T-cell (primary cell): ENCODE data around the gene TMEM187. TPM values are rescaled to one million over a fixed set of nuclear protein-coding genes. Genes with fewer than 3 reads are reported as not detected.
"Not testable (repeated sequence)": the region's sequence is repeated elsewhere in the genome, so short reads cannot be mapped to it uniquely, and the experiment has no call there.

Experiments used
- ATAC-seq, 4 experiments: fragments of 200-7000 bp in 3 of 4; fragments of 150-1000 bp in 1 of 4; cut with Tn5 transposase; replicated peaks in 1 of 4; 1 replicate in 3 of 4; 2 replicates in 1 of 4; pipeline ENCODE4 v1.10.0; 2021; ENCODE audit warnings: moderate library complexity in 3 of 4, mild to moderate bottlenecking in 2 of 4, moderate number of reproducible peaks in 1 of 4
- CTCF ChIA-PET, 2 donors: fragments of 300-600 bp; sonication (Branson Sonifier 250); formaldehyde crosslinking; loops; one replicate each; lab custom pipeline; 2022; ENCODE audit warnings: antibody characterized with exemption in 2 of 2; lab: Charles Lee
- POLR2A ChIA-PET, 2 donors: fragments of 300-600 bp; sonication (Branson Sonifier 250); formaldehyde crosslinking; loops; one replicate each; lab custom pipeline; 2022; ENCODE audit warnings: antibody characterized with exemption in 2 of 2; lab: Charles Lee
- DNase-seq, 35 experiments: peaks; one replicate each; pipeline versions ENCODE4 v3.0.0 to v3.0.0-alpha.2; 2013 to 2023
- H3K27ac ChIP-seq: one replicate; pipeline ENCODE4 v1.5.1; 2013; ENCODE audit warnings: low read length
- H3K27me3 ChIP-seq, 2 experiments: replicated peaks in 1 of 2; 1 replicate in 1 of 2; 2 replicates in 1 of 2; pipeline versions ENCODE4 v1.6.1 to v1.7.0; 2013; ENCODE audit warnings: low read length in 1 of 2, mixed read lengths in 1 of 2; ENCODE audit not compliant: control insufficient read depth in 2 of 2, insufficient read depth in 2 of 2; ENCODE audit errors: extremely low read depth in 1 of 2
- H3K36me3 ChIP-seq, 2 donors: 1 replicate in 1 of 2; 2 replicates in 1 of 2; pipeline versions ENCODE4 v1.6.1 to v1.7.0; 2013; ENCODE audit warnings: low read length in 1 of 2; ENCODE audit not compliant: control insufficient read depth in 2 of 2, insufficient read depth in 1 of 2; ENCODE audit errors: extremely low read depth in 1 of 2
- H3K4me1 ChIP-seq, 2 experiments: 1 replicate in 1 of 2; 2 replicates in 1 of 2; pipeline versions ENCODE4 v1.6.1 to v1.7.0; 2013; ENCODE audit warnings: low read length in 2 of 2, mixed read lengths in 1 of 2; ENCODE audit not compliant: insufficient read depth in 2 of 2, control insufficient read depth in 1 of 2; ENCODE audit errors: extremely low read depth in 1 of 2
- H3K4me3 ChIP-seq, 2 donors: 1 replicate in 1 of 2; 2 replicates in 1 of 2; pipeline versions ENCODE4 v1.5.1 to v1.7.0; 2013; ENCODE audit warnings: mild to moderate bottlenecking in 2 of 2, low read length in 1 of 2, moderate library complexity in 1 of 2; ENCODE audit not compliant: control insufficient read depth in 1 of 2; ENCODE audit errors: extremely low read depth in 1 of 2
- H3K9me3 ChIP-seq: 2 replicates; pipeline ENCODE4 v1.7.0; 2013
- H3K27ac Mint-ChIP-seq, 2 donors: one replicate each; pipeline ENCODE4 v1.8.0; 2020 to 2021; ENCODE audit warnings: mild to moderate bottlenecking in 2 of 2, mixed read lengths in 2 of 2
- H3K27me3 Mint-ChIP-seq, 2 donors: one replicate each; pipeline ENCODE4 v1.8.0; 2021 to 2022; ENCODE audit warnings: mixed read lengths in 2 of 2
- H3K36me3 Mint-ChIP-seq: one replicate; pipeline ENCODE4 v1.8.0; 2021; ENCODE audit warnings: mixed read lengths
- H3K4me1 Mint-ChIP-seq, 3 donors: one replicate each; pipeline ENCODE4 v1.8.0; 2020 to 2022; ENCODE audit warnings: mixed read lengths in 3 of 3, mild to moderate bottlenecking in 1 of 3
- H3K4me3 Mint-ChIP-seq, 3 donors: one replicate each; pipeline ENCODE4 v1.8.0; 2020 to 2022; ENCODE audit warnings: mild to moderate bottlenecking in 3 of 3, mixed read lengths in 3 of 3, moderate library complexity in 3 of 3
- H3K9me3 Mint-ChIP-seq, 3 donors: one replicate each; pipeline ENCODE4 v1.8.0; 2020 to 2022; ENCODE audit warnings: mixed read lengths in 3 of 3
- WGBS: methylation state at CpG from one replicate; pipeline ENCODE4 v1.1.5; 2013; ENCODE audit warnings: missing lambda C conversion rate; ENCODE audit not compliant: insufficient coverage; 5-methylcytosine and 5-hydroxymethylcytosine counted together
- total RNA-seq, 35 experiments: library from RNA in 6 of 35; stranded (reverse) in 6 of 35; fragments of 120-200 nt in 1 of 35; gene quantifications; one replicate each; pipeline versions ENCODE4 v1.2.1 to v1.2.4 and lab custom pipeline; 2013 to 2026

Gene TMEM187
- total RNA-seq, 5 donors from 2014 or later (not counting 1 experiment from before 2014, with no cell fraction given), result 4.0 to 16.9 (median 14.1) TPM

- Histone ChIP-seq H3K36me3 (no peaks in the 10 kb centered on the region), H3K27me3 (no peaks in the 10 kb centered on the region), H3K27ac (peak overlapping the region; percentile 72), H3K4me1 (peaks cover 0 to 22% of the 10 kb centered on the region in 2 experiments), H3K4me3 (no peak overlapping the region), H3K9me3 (no peaks in the 10 kb centered on the region)
- Mint-ChIP-seq H3K27ac (peak overlapping the region; percentile 88 to 89), H3K4me1 (peaks cover 23 to 25% (median 23%) of the 10 kb centered on the region in 3 donors), H3K9me3 (no peaks in the 10 kb centered on the region), H3K4me3 (peak overlapping the region in 2 of 3 donors; percentile 9 to 88), H3K36me3 (no peaks in the 10 kb centered on the region), H3K27me3 (no peaks in the 10 kb centered on the region)
- ChIA-PET CTCF (interaction anchor here in 1 of 2 donors (0.6 kb wide), 1 partner anchor 25 kb away, joined by 3 read pairs; no protein-coding TSS in a partner anchor), POLR2A (no interaction called here)
- 39% methylated on average over 3 of the region's 3 CpGs for WGBS
- no peak for DNase-seq
- no peak for ATAC-seq
Measured at GRCh38 chrX:153974726-153975286, 2.3 kb downstream of the TMEM187 start.

- H3K36me3 ChIP-seq, H3K27me3 Mint-ChIP-seq, H3K27me3 ChIP-seq, H3K9me3 Mint-ChIP-seq, H3K36me3 Mint-ChIP-seq, H3K4me3 ChIP-seq, H3K9me3 ChIP-seq: not testable (repeated sequence)
- DNase-seq (peak in 1 of 35 experiments; percentile 44), ATAC-seq (peak; percentile 42 to 58 (median 46))
- ChIA-PET CTCF (interaction anchor here in 1 of 2 donors (1.3 kb wide), 1 partner anchor 9 kb away, joined by 4 read pairs; the partner anchor contains the start of gene HCFC1), POLR2A (interaction anchor here in 1 of 2 donors (0.5 kb wide), 1 partner anchor 88 kb away, joined by 12 read pairs; no protein-coding TSS in a partner anchor)
- peaks cover 17 to 55% of the 10 kb centered on the region in 2 experiments for H3K4me1 ChIP-seq
- H3K4me1 Mint-ChIP-seq, result peaks cover 40 to 54% (median 47%) of the 10 kb centered on the region in 3 donors
- peak overlapping the region; percentile 93 to 98 for H3K27ac Mint-ChIP-seq
- H3K4me3 Mint-ChIP-seq, result peak overlapping the region; percentile 58 to 77 (median 74)
- WGBS, result 0% methylated on average over 2 of the region's 10 CpGs
- H3K27ac ChIP-seq, result peak overlapping the region; percentile 93
Measured at GRCh38 chrX:153980394-153980793, 7.8 kb downstream of the TMEM187 start.

GRCh38 chrX:153981231-153981630, 8.7 kb downstream of the TMEM187 start:
- no peaks in the 10 kb centered on the region for H3K9me3 ChIP-seq
- peak overlapping the region; percentile 25 for H3K4me3 ChIP-seq
- CTCF ChIA-PET, result interaction anchor here (0.7 to 1.3 kb wide), 3 partner anchors 10 to 12 kb away, joined by 4 to 5 read pairs (median 4); partner anchors contain the start of gene HCFC1 (in 1 of the 2)
- DNase-seq (no peak), ATAC-seq (peak in 1 of 4 experiments; percentile 4)
- WGBS, result no CpG with 5 or more reads among the region's 7 CpGs
- no peaks in the 10 kb centered on the region for H3K27me3 ChIP-seq
- peaks cover 34 to 53% (median 45%) of the 10 kb centered on the region in 3 donors for H3K4me1 Mint-ChIP-seq
- peaks cover 17 to 63% of the 10 kb centered on the region in 2 experiments for H3K4me1 ChIP-seq
- POLR2A ChIA-PET, result interaction anchor here (0.6 to 0.7 kb wide), 3 partner anchors 24 to 345 kb away, joined by 4 to 10 read pairs (median 6); no protein-coding TSS in a partner anchor
- H3K36me3 Mint-ChIP-seq, result no peaks in the 10 kb centered on the region
- H3K36me3 ChIP-seq, result no peaks in the 10 kb centered on the region
- H3K4me3 Mint-ChIP-seq, result peak overlapping the region; percentile 74 to 77 (median 75)
- H3K27ac ChIP-seq, result peak overlapping the region; percentile 93
- peak overlapping the region; percentile 95 to 98 for H3K27ac Mint-ChIP-seq
- H3K27me3 Mint-ChIP-seq, result peaks cover 0 to 3% of the 10 kb centered on the region in 2 donors
- no peaks in the 10 kb centered on the region for H3K9me3 Mint-ChIP-seq

- Histone ChIP-seq H3K36me3 (no peaks in the 10 kb centered on the region), H3K27me3 (no peaks in the 10 kb centered on the region), H3K4me3 (peak overlapping the region in 1 of 2 donors; percentile 25), H3K27ac (peak overlapping the region; percentile 93), H3K4me1 (peaks cover 17 to 70% of the 10 kb centered on the region in 2 experiments), H3K9me3 (no peaks in the 10 kb centered on the region)
- ChIA-PET POLR2A (no interaction called here), CTCF (interaction anchor here (1.0 to 1.3 kb wide), 2 partner anchors 10 to 13 kb away, joined by 4 to 5 read pairs; partner anchors contain the start of gene HCFC1 (in 1 of the 2))
- H3K27me3 Mint-ChIP-seq, result peaks cover 0 to 3% of the 10 kb centered on the region in 2 donors
- no peaks in the 10 kb centered on the region for H3K9me3 Mint-ChIP-seq
- peak; percentile 54 to 63 (median 58) for ATAC-seq
- peak in 34 of 35 experiments; percentile 30 to 74 (median 46) for DNase-seq
- H3K4me1 Mint-ChIP-seq, result peaks cover 34 to 54% (median 45%) of the 10 kb centered on the region in 3 donors
- 43% methylated on average over 30 of the region's 52 CpGs for WGBS
- H3K27ac Mint-ChIP-seq, result peak overlapping the region; percentile 95 to 98
- H3K4me3 Mint-ChIP-seq, result peak overlapping the region; percentile 74 to 77 (median 75)
- no peaks in the 10 kb centered on the region for H3K36me3 Mint-ChIP-seq
Measured at GRCh38 chrX:153981771-153982533, 9.4 kb downstream of the TMEM187 start.

GRCh38 chrX:153983321-153983801, 10.8 kb downstream of the TMEM187 start:
- POLR2A ChIA-PET, result no interaction called here
- WGBS, result 100% methylated on average over 3 of the region's 12 CpGs

More at GRCh38 chrX:153983321-153983801, 10.8 kb downstream of the TMEM187 start:
- Mint-ChIP-seq H3K9me3 (no peaks in the 10 kb centered on the region), H3K36me3 (no peaks in the 10 kb centered on the region), H3K27ac (peak overlapping the region; percentile 95 to 98), H3K27me3 (peaks cover 0 to 6% of the 10 kb centered on the region in 2 donors), H3K4me3 (peak overlapping the region; percentile 17 to 77 (median 36)), H3K4me1 (peaks cover 34 to 59% (median 49%) of the 10 kb centered on the region in 3 donors)
- no peaks in the 10 kb centered on the region for H3K27me3 ChIP-seq
- no peak overlapping the region for H3K4me3 ChIP-seq
- H3K27ac ChIP-seq, result peak overlapping the region; percentile 93
- H3K36me3 ChIP-seq, result no peaks in the 10 kb centered on the region
- no peaks in the 10 kb centered on the region for H3K9me3 ChIP-seq
- CTCF ChIA-PET, result interaction anchor here in 1 of 2 donors (1.0 kb wide), 1 partner anchor 35 kb away, joined by 4 read pairs; no protein-coding TSS in a partner anchor
- H3K4me1 ChIP-seq, result peaks cover 17 to 74% of the 10 kb centered on the region in 2 experiments
- ATAC-seq (no peak), DNase-seq (peak in 1 of 35 experiments; percentile 33)
